K562 (cell line): ENCODE data around the gene FAR1. TPM values are rescaled to one million over a fixed set of nuclear protein-coding genes. Genes with fewer than 3 reads are reported as not detected.

Source experiments
- ATAC-seq: fragments of 200-7000 bp; cut with Tn5 transposase; 3 replicates; pipeline ENCODE4 v1.9.1; 2020; ENCODE audit warnings: moderate library complexity
- BruUV-seq: library from RNA; stranded (reverse); fragments of 400-500 nt; replicated peaks from 2 replicates; lab custom pipeline; 2021; lab: Mats Ljungman, UMichigan
- CTCF ChIA-PET: fragments of 300-600 bp; formaldehyde crosslinking; extraction: SDS; loops from one replicate; lab custom pipeline; 2021; ENCODE audit warnings: low intra/inter-chr PET ratio; lab: Yijun Ruan, JAX
- POLR2A ChIA-PET: fragments of 300-600, 350-650 bp; sonication (Branson Sonifier 250); formaldehyde crosslinking; extraction: SDS; loops from one replicate; lab custom pipeline; 2021; ENCODE audit warnings: antibody characterized with exemption, inconsistent platforms; lab: Yijun Ruan, JAX
- DNase-seq, 4 experiments: peaks; one replicate each; pipeline versions ENCODE4 v3.0.0 to v3.0.0-alpha.2; 2011 to 2018; ENCODE audit warnings: low spot score in 3 of 4, mixed read lengths in 3 of 4; ENCODE audit errors: extremely low read depth in 1 of 4
- FAIRE-seq: peaks from 2 replicates; lab custom pipeline; 2011; peaks lifted over from hg19 to GRCh38; lab: Jason Lieb, UNC
- H2AFZ ChIP-seq: 2 replicates; pipeline ENCODE4 v1.6.0; 2011; ENCODE audit warnings: low read depth, low read length, control low read depth, inconsistent platforms
- H3K27ac ChIP-seq: fragments of 200-600 bp; 3 replicates; pipeline ENCODE4 v1.8.0; 2011; ENCODE audit warnings: low read depth, mild to moderate bottlenecking, control low read depth, inconsistent platforms, low read length, moderate library complexity, mixed read lengths; ENCODE audit errors: extremely low read depth
- H3K27me3 ChIP-seq, 2 experiments: fragments of 300-600 bp in 1 of 2; 2 replicates in 1 of 2; 3 replicates in 1 of 2; pipeline versions ENCODE4 v1.6.0 to v1.8.0; 2011; ENCODE audit warnings: inconsistent platforms in 2 of 2, low read length in 2 of 2, mild to moderate bottlenecking in 1 of 2, mixed read lengths in 1 of 2, moderate library complexity in 1 of 2; ENCODE audit not compliant: control insufficient read depth in 2 of 2, insufficient read depth in 2 of 2
- H3K36me3 ChIP-seq: fragments of 300-600 bp; 3 replicates; pipeline ENCODE4 v1.8.0; 2011; ENCODE audit warnings: mild to moderate bottlenecking, low read length, inconsistent platforms; ENCODE audit not compliant: control insufficient read depth, insufficient read depth
- H3K4me1 ChIP-seq, 2 experiments: fragments of 200-600 bp in 1 of 2; replicated peaks in 1 of 2; 2 replicates in 1 of 2; 3 replicates in 1 of 2; pipeline versions ENCODE4 v1.5.1 to v1.8.0; 2011; ENCODE audit warnings: inconsistent platforms in 2 of 2, low read length in 2 of 2, mild to moderate bottlenecking in 1 of 2, mixed read lengths in 1 of 2, moderate library complexity in 1 of 2; ENCODE audit not compliant: control insufficient read depth in 2 of 2, insufficient read depth in 2 of 2
- H3K4me2 ChIP-seq: 2 replicates; pipeline ENCODE4 v1.6.1; 2011; ENCODE audit warnings: low read length, control low read depth, inconsistent platforms, mixed read lengths; ENCODE audit not compliant: insufficient read depth
- H3K4me3 ChIP-seq: fragments of 200-600 bp; sonication (generic), shearing (Covaris generic); 2 replicates; pipeline ENCODE4 v1.5.1; 2016; ENCODE audit warnings: control low read depth, inconsistent platforms
- H3K79me2 ChIP-seq: fragments of 200-600 bp; 3 replicates; pipeline ENCODE4 v1.8.0; 2011; ENCODE audit warnings: low read length, inconsistent platforms; ENCODE audit not compliant: control insufficient read depth, insufficient read depth
- H3K9ac ChIP-seq, 2 experiments: 2 replicates each; pipeline versions ENCODE4 v1.6.0 to v1.6.1; 2011; ENCODE audit warnings: low read depth in 2 of 2, low read length in 2 of 2, control low read depth in 1 of 2, inconsistent platforms in 1 of 2, mild to moderate bottlenecking in 1 of 2, mixed read lengths in 1 of 2; ENCODE audit not compliant: insufficient read depth in 1 of 2
- H3K9me1 ChIP-seq: one replicate; pipeline ENCODE4 v1.6.0; 2011; ENCODE audit warnings: inconsistent platforms, mild to moderate bottlenecking, low read length, moderate library complexity; ENCODE audit not compliant: control insufficient read depth, insufficient read depth
- H3K9me3 ChIP-seq: replicated peaks from 2 replicates; pipeline ENCODE4 v1.5.1; 2011; ENCODE audit warnings: low read depth, low read length, inconsistent platforms; ENCODE audit not compliant: control insufficient read depth, insufficient read depth
- H4K20me1 ChIP-seq: replicated peaks from 2 replicates; pipeline ENCODE4 v1.6.1; 2011; ENCODE audit warnings: low read length, inconsistent platforms, mixed read lengths; ENCODE audit not compliant: control insufficient read depth, insufficient read depth
- CEBPG ChIP-seq, 3 experiments: fragments of 200-800 bp in 1 of 3; sonication (Bioruptor generic) in 1 of 3; sonication (generic) in 1 of 3; formaldehyde crosslinking in 1 of 3; IDR thresholded peaks in 2 of 3; conservative IDR thresholded peaks in 1 of 3; 2 replicates each; pipeline versions ENCODE4 v1.6.1 to v1.8.0; 2016 to 2022; ENCODE audit warnings: missing compliant biosample characterization in 2 of 3, missing genetic modification characterization in 2 of 3, mild to moderate bottlenecking in 1 of 3, missing genetic modification reagents in 1 of 3
- MEIS2 ChIP-seq: fragments of 450-650 bp; IDR thresholded peaks from 2 replicates; pipeline ENCODE4 v1.6.1; 2014; ENCODE audit warnings: mild to moderate bottlenecking; ENCODE audit not compliant: partially characterized antibody
- SPI1 ChIP-seq: IDR thresholded peaks from 2 replicates; pipeline ENCODE4 v1.6.1; 2011; ENCODE audit warnings: low read depth, low read length, control low read depth, borderline replicate concordance
- WGBS: fragments of 100-300 bp; shearing (Covaris generic); methylation state at CpG from one replicate; pipeline ENCODE4 v1.1.6; 2016; ENCODE audit warnings: low coverage, mixed read lengths; ENCODE audit not compliant: insufficient coverage; ENCODE audit errors: missing lambda C conversion rate; 5-methylcytosine and 5-hydroxymethylcytosine counted together
- in situ Hi-C: fragments of 300-500 bp; cut with MboI; formaldehyde crosslinking; loops from 4 replicates; pipeline ENCODE4 v1.15.0; 2018; ENCODE audit warnings: inconsistent platforms, mixed read lengths
- intact Hi-C: fragments of 100-400 bp; cut with micrococcal nuclease; formaldehyde crosslinking; loops from 2 replicates; pipeline ENCODE4 v1.14.2; 2022
- polyA plus RNA-seq, 8 experiments: library from polyadenylated mRNA; depleted of rRNA in 4 of 8; stranded (reverse) in 5 of 8; unstranded in 3 of 8; fragments of >200 nt; fragmentation: Nextera tagmentation in 2 of 8; fragmentation: Illumina TruSeq in 1 of 8; extraction: Ambion mirVana in 2 of 8; extraction: Trizol in 1 of 8; gene quantifications; 2 replicates each; pipeline versions ENCODE4 v1.2.1 to v1.2.3, GENCODE V29; 2011 to 2014; ENCODE audit warnings: inconsistent platforms in 1 of 8, missing spikeins in 1 of 8
- total RNA-seq, 7 experiments: library from RNA; depleted of rRNA in 6 of 7; stranded (reverse); fragments of >200 nt in 6 of 7; fragmentation: Illumina TruSeq in 2 of 7; extraction: Trizol in 2 of 7; gene quantifications; 2 replicates each; pipeline versions ENCODE4 v1.2.1 to v1.2.3, GENCODE V29; 2011 to 2021; ENCODE audit warnings: low replicate concordance in 1 of 7
- TF ChIP-seq, protein P1 (sequence below): IDR thresholded peaks from 3 replicates; pipeline ENCODE4 v1.6.1; 2011; ENCODE audit warnings: borderline replicate concordance, mild to moderate bottlenecking, moderate library complexity; ENCODE audit not compliant: insufficient read length; ENCODE audit errors: extremely low read depth
- TF ChIP-seq, protein P2 (sequence below): sonication (generic); formaldehyde crosslinking; IDR thresholded peaks from 2 replicates; pipeline ENCODE4 v1.8.0; 2023; ENCODE audit warnings: missing genetic modification reagents, mild to moderate bottlenecking, borderline replicate concordance

The FAR1 gene
- total and polyA plus RNA-seq, 9 of the 15 experiments (the other 6 are each of a cell fraction or from before 2014, with no cell fraction given) = 17.7 to 88.2 (median 52.6) TPM

DNA sequence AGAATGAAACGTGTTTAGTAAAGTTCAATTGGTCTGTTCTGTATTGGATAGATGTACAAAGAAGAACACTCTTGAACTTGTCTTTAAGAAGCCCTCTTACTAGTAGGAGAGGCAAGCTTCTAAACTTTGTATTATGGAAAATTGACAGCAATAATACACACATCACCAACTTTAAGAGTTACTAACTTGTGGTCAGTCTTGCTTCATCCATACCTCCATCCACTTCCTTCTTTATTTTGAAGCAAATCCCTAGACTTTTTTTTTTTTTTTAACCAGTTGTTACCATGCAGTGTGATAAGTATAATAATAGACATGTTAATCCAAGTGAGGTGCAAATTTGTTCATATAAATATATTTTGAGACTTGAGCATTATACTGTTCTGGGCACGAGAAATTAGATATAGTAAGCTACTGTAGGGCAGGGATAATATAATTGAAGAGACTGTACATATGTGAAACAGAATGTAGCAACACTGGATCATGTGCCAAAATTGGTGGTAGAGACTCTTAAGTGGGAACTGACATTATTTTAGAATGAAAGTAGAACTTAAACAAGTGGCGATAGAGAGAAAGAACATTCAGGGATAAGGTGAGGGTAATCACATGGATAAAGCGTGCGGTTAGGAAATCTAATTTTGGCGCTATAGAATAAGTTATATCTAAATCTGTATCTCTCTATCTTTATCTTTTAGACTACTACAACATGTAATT, 6.5 kb downstream of the FAR1 start:
- no peaks in the 10 kb centered on the region for H3K9me1 ChIP-seq
- TF ChIP-seq MEIS2 (peak; percentile 25), CEBPG (CRISPR knock-in tag; IDR thresholded peaks at IDR 0.05) (peak; percentile 59; the same call in 1 of the 2 replicates), CEBPG (tag; conservative IDR thresholded peaks at IDR 0.05 in 1 of 2, IDR thresholded peaks at IDR 0.05 in 1 of 2) (peak in 1 of 2 experiments; percentile 84; a peak in 2 of 4 replicates), SPI1 (peak; percentile 33; the same call in 1 of the 2 replicates)
- TF ChIP-seq, protein P1, sequence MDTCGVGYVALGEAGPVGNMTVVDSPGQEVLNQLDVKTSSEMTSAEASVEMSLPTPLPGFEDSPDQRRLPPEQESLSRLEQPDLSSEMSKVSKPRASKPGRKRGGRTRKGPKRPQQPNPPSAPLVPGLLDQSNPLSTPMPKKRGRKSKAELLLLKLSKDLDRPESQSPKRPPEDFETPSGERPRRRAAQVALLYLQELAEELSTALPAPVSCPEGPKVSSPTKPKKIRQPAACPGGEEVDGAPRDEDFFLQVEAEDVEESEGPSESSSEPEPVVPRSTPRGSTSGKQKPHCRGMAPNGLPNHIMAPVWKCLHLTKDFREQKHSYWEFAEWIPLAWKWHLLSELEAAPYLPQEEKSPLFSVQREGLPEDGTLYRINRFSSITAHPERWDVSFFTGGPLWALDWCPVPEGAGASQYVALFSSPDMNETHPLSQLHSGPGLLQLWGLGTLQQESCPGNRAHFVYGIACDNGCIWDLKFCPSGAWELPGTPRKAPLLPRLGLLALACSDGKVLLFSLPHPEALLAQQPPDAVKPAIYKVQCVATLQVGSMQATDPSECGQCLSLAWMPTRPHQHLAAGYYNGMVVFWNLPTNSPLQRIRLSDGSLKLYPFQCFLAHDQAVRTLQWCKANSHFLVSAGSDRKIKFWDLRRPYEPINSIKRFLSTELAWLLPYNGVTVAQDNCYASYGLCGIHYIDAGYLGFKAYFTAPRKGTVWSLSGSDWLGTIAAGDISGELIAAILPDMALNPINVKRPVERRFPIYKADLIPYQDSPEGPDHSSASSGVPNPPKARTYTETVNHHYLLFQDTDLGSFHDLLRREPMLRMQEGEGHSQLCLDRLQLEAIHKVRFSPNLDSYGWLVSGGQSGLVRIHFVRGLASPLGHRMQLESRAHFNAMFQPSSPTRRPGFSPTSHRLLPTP = no peak
- TF ChIP-seq, protein P2, sequence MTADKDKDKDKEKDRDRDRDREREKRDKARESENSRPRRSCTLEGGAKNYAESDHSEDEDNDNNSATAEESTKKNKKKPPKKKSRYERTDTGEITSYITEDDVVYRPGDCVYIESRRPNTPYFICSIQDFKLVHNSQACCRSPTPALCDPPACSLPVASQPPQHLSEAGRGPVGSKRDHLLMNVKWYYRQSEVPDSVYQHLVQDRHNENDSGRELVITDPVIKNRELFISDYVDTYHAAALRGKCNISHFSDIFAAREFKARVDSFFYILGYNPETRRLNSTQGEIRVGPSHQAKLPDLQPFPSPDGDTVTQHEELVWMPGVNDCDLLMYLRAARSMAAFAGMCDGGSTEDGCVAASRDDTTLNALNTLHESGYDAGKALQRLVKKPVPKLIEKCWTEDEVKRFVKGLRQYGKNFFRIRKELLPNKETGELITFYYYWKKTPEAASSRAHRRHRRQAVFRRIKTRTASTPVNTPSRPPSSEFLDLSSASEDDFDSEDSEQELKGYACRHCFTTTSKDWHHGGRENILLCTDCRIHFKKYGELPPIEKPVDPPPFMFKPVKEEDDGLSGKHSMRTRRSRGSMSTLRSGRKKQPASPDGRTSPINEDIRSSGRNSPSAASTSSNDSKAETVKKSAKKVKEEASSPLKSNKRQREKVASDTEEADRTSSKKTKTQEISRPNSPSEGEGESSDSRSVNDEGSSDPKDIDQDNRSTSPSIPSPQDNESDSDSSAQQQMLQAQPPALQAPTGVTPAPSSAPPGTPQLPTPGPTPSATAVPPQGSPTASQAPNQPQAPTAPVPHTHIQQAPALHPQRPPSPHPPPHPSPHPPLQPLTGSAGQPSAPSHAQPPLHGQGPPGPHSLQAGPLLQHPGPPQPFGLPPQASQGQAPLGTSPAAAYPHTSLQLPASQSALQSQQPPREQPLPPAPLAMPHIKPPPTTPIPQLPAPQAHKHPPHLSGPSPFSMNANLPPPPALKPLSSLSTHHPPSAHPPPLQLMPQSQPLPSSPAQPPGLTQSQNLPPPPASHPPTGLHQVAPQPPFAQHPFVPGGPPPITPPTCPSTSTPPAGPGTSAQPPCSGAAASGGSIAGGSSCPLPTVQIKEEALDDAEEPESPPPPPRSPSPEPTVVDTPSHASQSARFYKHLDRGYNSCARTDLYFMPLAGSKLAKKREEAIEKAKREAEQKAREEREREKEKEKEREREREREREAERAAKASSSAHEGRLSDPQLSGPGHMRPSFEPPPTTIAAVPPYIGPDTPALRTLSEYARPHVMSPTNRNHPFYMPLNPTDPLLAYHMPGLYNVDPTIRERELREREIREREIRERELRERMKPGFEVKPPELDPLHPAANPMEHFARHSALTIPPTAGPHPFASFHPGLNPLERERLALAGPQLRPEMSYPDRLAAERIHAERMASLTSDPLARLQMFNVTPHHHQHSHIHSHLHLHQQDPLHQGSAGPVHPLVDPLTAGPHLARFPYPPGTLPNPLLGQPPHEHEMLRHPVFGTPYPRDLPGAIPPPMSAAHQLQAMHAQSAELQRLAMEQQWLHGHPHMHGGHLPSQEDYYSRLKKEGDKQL (CRISPR knock-in tag) = no peak
- peaks cover 7 to 16% of the 10 kb centered on the region in 2 experiments for H3K4me1 ChIP-seq
- no peak overlapping the region for H3K9ac ChIP-seq
- H3K79me2 ChIP-seq = peaks cover 98% of the 10 kb centered on the region
- H3K36me3 ChIP-seq = peaks cover 23% of the 10 kb centered on the region; the same call in 2 of the 3 replicates
- ChIA-PET POLR2A (no interaction called here), CTCF (no interaction called here)
- H4K20me1 ChIP-seq = no peaks in the 10 kb centered on the region
- no peaks in the 10 kb centered on the region for H3K9me3 ChIP-seq
- ATAC-seq = no peak
- no peak for FAIRE-seq
- no peak overlapping the region for H3K4me2 ChIP-seq
- H3K27me3 ChIP-seq = no peaks in the 10 kb centered on the region
- intact Hi-C loops (no loop called here), in situ Hi-C loops (no loop called here)
- no peak overlapping the region for H3K27ac ChIP-seq
- no TSS peak for BruUV-seq
- no peak for DNase-seq
- no peak overlapping the region for H3K4me3 ChIP-seq
- H2AFZ ChIP-seq = no peak overlapping the region
- WGBS = 87% methylated on average over 6 of the region's 6 CpGs
